IMR-90 (cell line): ENCODE measurements around the gene GGN. TPM values are rescaled to one million over a fixed set of nuclear protein-coding genes. Genes with fewer than 3 reads are reported as not detected.

Experiments used
- ATAC-seq: fragments of 200-7000 bp; cut with Tn5 transposase; 2 replicates; pipeline ENCODE4 v1.9.1; 2020; ENCODE audit warnings: low read depth, mild to moderate bottlenecking, moderate library complexity
- BruUV-seq: library from RNA; stranded (reverse); fragments of 400-500 nt; replicated peaks from 2 replicates; lab custom pipeline; 2021; lab: Mats Ljungman, UMichigan
- CTCF ChIA-PET: fragments of 300-600 bp; formaldehyde crosslinking; extraction: SDS; loops from one replicate; lab custom pipeline; 2021; ENCODE audit warnings: antibody characterized with exemption; lab: Yijun Ruan, JAX
- POLR2A ChIA-PET: fragments of 300-600 bp; sonication (Branson Sonifier 250); formaldehyde crosslinking; loops from one replicate; lab custom pipeline; 2022; ENCODE audit warnings: antibody characterized with exemption; ENCODE audit not compliant: unreplicated experiment; lab: Charles Lee
- DNase-seq: peaks from one replicate; pipeline ENCODE4 v3.0.0; 2013
- H2AFZ ChIP-seq: replicated peaks from 2 replicates; pipeline ENCODE3; 2013; ENCODE audit warnings: low read length, mild to moderate bottlenecking; ENCODE audit not compliant: poor library complexity
- H2AK5ac ChIP-seq: 2 replicates; pipeline ENCODE4 v1.6.1; 2013; ENCODE audit warnings: low read depth, low read length, inconsistent platforms
- H2AK9ac ChIP-seq: replicated peaks from 2 replicates; pipeline ENCODE3; 2013; ENCODE audit warnings: mild to moderate bottlenecking, low read depth, low read length, moderate library complexity; ENCODE audit not compliant: poor library complexity
- H2BK120ac ChIP-seq: 2 replicates; pipeline ENCODE4 v1.6.1; 2013; ENCODE audit warnings: low read depth, low read length, inconsistent platforms
- H2BK15ac ChIP-seq: 3 replicates; pipeline ENCODE4 v1.6.1; 2013; ENCODE audit warnings: low read depth, low read length, inconsistent platforms
- H2BK20ac ChIP-seq: 2 replicates; pipeline ENCODE4 v1.6.1; 2013; ENCODE audit warnings: low read depth, mild to moderate bottlenecking, inconsistent platforms, low read length, moderate library complexity
- H2BK5ac ChIP-seq: 2 replicates; pipeline ENCODE4 v1.6.1; 2013; ENCODE audit warnings: mild to moderate bottlenecking, low read depth, low read length, inconsistent platforms; ENCODE audit not compliant: poor library complexity, severe bottlenecking
- H3K14ac ChIP-seq: replicated peaks from 2 replicates; pipeline ENCODE4 v1.6.1; 2013; ENCODE audit warnings: low read depth, low read length, inconsistent platforms
- H3K18ac ChIP-seq: 2 replicates; pipeline ENCODE4 v1.6.1; 2013; ENCODE audit warnings: low read depth, low read length, control low read depth
- H3K23ac ChIP-seq: 2 replicates; pipeline ENCODE4 v1.6.1; 2013; ENCODE audit warnings: low read depth, low read length, inconsistent platforms
- H3K27ac ChIP-seq: 2 replicates; pipeline ENCODE4 v1.5.1; 2013; ENCODE audit warnings: mild to moderate bottlenecking, control low read depth, low read length; ENCODE audit not compliant: insufficient read depth
- H3K27me3 ChIP-seq: 2 replicates; pipeline ENCODE4 v1.6.1; 2013; ENCODE audit warnings: low read length; ENCODE audit not compliant: control insufficient read depth, insufficient read depth
- H3K36me3 ChIP-seq: 2 replicates; pipeline ENCODE4 v1.6.1; 2013; ENCODE audit warnings: low read length, mixed read lengths; ENCODE audit not compliant: control insufficient read depth, insufficient read depth
- H3K4ac ChIP-seq: 2 replicates; pipeline ENCODE4 v1.6.1; 2013; ENCODE audit warnings: low read depth, low read length, inconsistent platforms
- H3K4me1 ChIP-seq: 2 replicates; pipeline ENCODE4 v1.6.1; 2013; ENCODE audit warnings: low read length, mixed read lengths; ENCODE audit not compliant: control insufficient read depth, insufficient read depth
- H3K4me2 ChIP-seq: 2 replicates; pipeline ENCODE4 v1.6.1; 2013; ENCODE audit warnings: low read depth, mild to moderate bottlenecking, control low read depth, low read length, moderate library complexity
- H3K4me3 ChIP-seq: 2 replicates; pipeline ENCODE4 v1.5.1; 2013; ENCODE audit warnings: low read depth, mild to moderate bottlenecking, control low read depth, low read length, moderate library complexity; ENCODE audit not compliant: insufficient read depth
- H3K56ac ChIP-seq: 2 replicates; pipeline ENCODE4 v1.6.1; 2013; ENCODE audit warnings: low read length, inconsistent platforms; ENCODE audit not compliant: insufficient read depth; ENCODE audit errors: extremely low read depth
- H3K79me1 ChIP-seq, 2 experiments: 2 replicates each; pipeline ENCODE4 v1.6.1; 2013; ENCODE audit warnings: low read length in 2 of 2, inconsistent platforms in 1 of 2, low read depth in 1 of 2
- H3K9ac ChIP-seq: 2 replicates; pipeline ENCODE4 v1.6.1; 2013; ENCODE audit warnings: low read depth, low read length, control low read depth
- H3K9me1 ChIP-seq: 2 replicates; pipeline ENCODE4 v1.6.1; 2013; ENCODE audit warnings: low read length, inconsistent platforms; ENCODE audit not compliant: insufficient read depth
- H3K9me3 ChIP-seq: 2 replicates; pipeline ENCODE4 v1.6.1; 2013; ENCODE audit warnings: low read length; ENCODE audit not compliant: control insufficient read depth, insufficient read depth
- H4K20me1 ChIP-seq: 2 replicates; pipeline ENCODE4 v1.6.1; 2013; ENCODE audit warnings: low read length, inconsistent platforms; ENCODE audit not compliant: insufficient read depth
- H4K5ac ChIP-seq: 2 replicates; pipeline ENCODE4 v1.6.1; 2013; ENCODE audit warnings: mild to moderate bottlenecking, low read depth, low read length, control low read depth
- H4K8ac ChIP-seq, 2 experiments: 2 replicates each; pipeline ENCODE4 v1.6.1; 2013; ENCODE audit warnings: low read depth in 2 of 2, low read length in 2 of 2, control low read depth in 1 of 2, inconsistent platforms in 1 of 2
- H4K91ac ChIP-seq: 2 replicates; pipeline ENCODE4 v1.6.1; 2013; ENCODE audit warnings: low read depth, low read length, inconsistent platforms; ENCODE audit not compliant: insufficient read depth
- BHLHE40 ChIP-seq: fragments of 150-350 bp; IDR thresholded peaks from 2 replicates; pipeline ENCODE4 v1.6.1; 2016; ENCODE audit warnings: mild to moderate bottlenecking, low read depth, low read length
- CHD1 ChIP-seq: IDR thresholded peaks from 2 replicates; pipeline ENCODE4 v1.6.1; 2012; ENCODE audit warnings: low read depth, low read length, improper control_type of control experiment
- FOS ChIP-seq: fragments of 150-350 bp; IDR thresholded peaks from 2 replicates; pipeline ENCODE4 v1.6.1; 2016; ENCODE audit warnings: low read depth, low read length
- MXI1 ChIP-seq: IDR thresholded peaks from 2 replicates; pipeline ENCODE4 v1.6.1; 2012; ENCODE audit warnings: low read depth, mild to moderate bottlenecking, low read length, moderate library complexity, borderline replicate concordance
- NFE2L2 ChIP-seq: fragments of 150-350 bp; IDR thresholded peaks from 2 replicates; pipeline ENCODE4 v1.6.1; 2016; ENCODE audit warnings: low read depth, mild to moderate bottlenecking, low read length
- RAD21 ChIP-seq: IDR thresholded peaks from 2 replicates; pipeline ENCODE4 v1.6.1; 2012; ENCODE audit warnings: low read length, improper control_type of control experiment
- RFX5 ChIP-seq: IDR thresholded peaks from 2 replicates; pipeline ENCODE4 v1.8.0; 2012; ENCODE audit warnings: low read depth, mild to moderate bottlenecking, low read length, moderate library complexity
- SMC3 ChIP-seq: fragments of 150-350 bp; IDR thresholded peaks from 2 replicates; pipeline ENCODE4 v1.6.1; 2016; ENCODE audit warnings: low read depth, mild to moderate bottlenecking, antibody characterized with exemption, low read length, moderate library complexity
- USF2 ChIP-seq: fragments of 150-350 bp; IDR thresholded peaks from 2 replicates; pipeline ENCODE4 v1.6.1; 2017; ENCODE audit warnings: mild to moderate bottlenecking, antibody characterized with exemption, low read length, low read depth
- WGBS, 2 experiments: methylation state at CpG; one replicate each; pipeline versions ENCODE4 v1.1.5 to v1.1.7; 2013; ENCODE audit warnings: missing lambda C conversion rate in 2 of 2; ENCODE audit not compliant: insufficient read length in 1 of 2; ENCODE audit errors: extremely low coverage in 2 of 2; 5-methylcytosine and 5-hydroxymethylcytosine counted together
- dilution Hi-C: fragments of 300-500 bp; cut with HindIII; formaldehyde crosslinking; loops from one replicate; pipeline ENCODE4 v1.14.3; 2018; ENCODE audit warnings: low sequenced_read_pairs; ENCODE audit not compliant: unreplicated experiment
- in situ Hi-C: fragments of 300-500 bp; cut with MboI; formaldehyde crosslinking; loops from 3 replicates; pipeline ENCODE4 v1.14.3; 2019; ENCODE audit warnings: low sequenced_read_pairs, inconsistent platforms, mixed read lengths
- intact Hi-C: fragments of 100-400 bp; cut with micrococcal nuclease; formaldehyde crosslinking; loops from 2 replicates; pipeline ENCODE4 v1.10.0; 2022
- polyA plus RNA-seq, 3 experiments: library from polyadenylated mRNA; depleted of rRNA; stranded (reverse); fragments of >200 nt; gene quantifications; 2 replicates each; pipeline ENCODE4 v1.2.3, GENCODE V29; 2012; ENCODE audit warnings: low replicate concordance in 1 of 3
- total RNA-seq: library from RNA; depleted of rRNA; stranded (reverse); fragments of >200 nt; gene quantifications from 2 replicates; pipeline ENCODE4 v1.2.3, GENCODE V29; 2012

Gene GGN
- total and polyA plus RNA-seq, 2 of the 4 experiments (the other 2 are of a cell fraction): under 0.01 to 0.65 TPM

DNA sequence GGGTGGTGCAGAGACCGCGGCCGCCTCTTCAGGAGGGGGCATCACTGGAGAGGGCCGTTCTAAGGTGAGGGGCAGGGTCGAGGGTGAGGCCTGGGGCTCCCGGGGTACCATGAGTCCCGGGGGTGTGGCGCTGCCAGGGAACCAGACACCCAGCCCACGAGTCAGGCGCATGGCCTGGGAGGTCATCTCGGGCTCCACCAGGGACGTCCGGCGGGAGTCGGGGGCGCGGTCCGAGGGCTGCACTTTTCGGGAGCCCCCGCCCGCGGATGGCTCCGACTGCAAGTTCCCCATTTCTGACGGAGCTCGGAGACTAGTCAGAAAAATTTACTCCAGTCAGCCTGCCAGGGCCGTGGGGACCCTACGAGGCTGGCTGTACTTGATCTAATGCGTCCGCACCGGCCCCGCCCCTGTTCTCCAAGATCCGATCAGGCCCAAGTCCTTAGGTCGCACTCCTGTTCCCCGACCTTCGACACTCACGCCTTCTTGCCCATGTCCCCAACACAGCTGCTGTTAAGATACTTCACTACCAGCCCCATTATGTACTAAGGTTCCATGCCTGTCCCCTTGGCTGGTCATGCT is 774 bp downstream of the GGN start:
- peaks cover 7% of the 10 kb centered on the region for H3K9me1 ChIP-seq
- no peak overlapping the region for H2BK20ac ChIP-seq
- 33% methylated on average over 31 of the region's 36 CpGs; no CpG with 5 or more reads in 1 of the 2 experiments for WGBS, 2 experiments
- H2BK120ac ChIP-seq: no peak overlapping the region
- H4K5ac ChIP-seq: no peak overlapping the region
- peak overlapping the region; percentile 67 for H3K4me3 ChIP-seq
- in situ Hi-C loops: no loop called here
- H2AFZ ChIP-seq: peak overlapping the region; percentile 90
- BruUV-seq: no TSS peak
- H4K91ac ChIP-seq: no peak overlapping the region
- H2AK5ac ChIP-seq: peak overlapping the region; percentile 91
- TF ChIP-seq BHLHE40: no peak
- TF ChIP-seq FOS: no peak
- TF ChIP-seq RAD21: no peak
- no peak for TF ChIP-seq MXI1
- no peak for TF ChIP-seq SMC3
- no peak for TF ChIP-seq USF2
- TF ChIP-seq CHD1: no peak
- no peak for TF ChIP-seq NFE2L2
- no peak for TF ChIP-seq RFX5
- no peaks in the 10 kb centered on the region for H3K27me3 ChIP-seq
- H3K9me3 ChIP-seq: no peaks in the 10 kb centered on the region
- intact Hi-C loops: loop anchor here (5.0 kb wide), 1 partner anchor 155 kb away; no protein-coding TSS in a partner anchor
- H2AK9ac ChIP-seq: peak overlapping the region; percentile 86
- 0 out of 2 replicates have a peak overlapping the region, but pooled peaks have one; percentile 8 for H3K23ac ChIP-seq
- POLR2A ChIA-PET: interaction anchor here (1.2 to 2.4 kb wide), 2 partner anchors 11 to 13 kb away, joined by 3 to 12 read pairs; partner anchors contain the start of gene PSMD8
- no peak overlapping the region for H3K9ac ChIP-seq
- H3K27ac ChIP-seq: peak overlapping the region; percentile 68
- H4K20me1 ChIP-seq: peaks cover 8% of the 10 kb centered on the region
- peak overlapping the region in 1 of 2 experiments; percentile 41; a peak in 1 of 4 replicates for H4K8ac ChIP-seq
- peak overlapping the region; percentile 65 for H3K4me2 ChIP-seq
- H3K79me1 ChIP-seq: peaks cover 7 to 54% of the 10 kb centered on the region in 2 experiments; a peak in 3 of 4 replicates
- H3K56ac ChIP-seq: no peak overlapping the region
- CTCF ChIA-PET: interaction anchor here (0.7 to 1.5 kb wide), 3 partner anchors 11 to 16 kb away, joined by 3 to 6 read pairs (median 4); partner anchors contain the start of genes FAM98C and PSMD8
- H2BK5ac ChIP-seq: no peak overlapping the region
- H3K14ac ChIP-seq: no peak overlapping the region; the same call in 1 of the 2 replicates
- DNase-seq (no peak), ATAC-seq (no peak)
- dilution Hi-C loops: no loop called here
- peaks cover 2% of the 10 kb centered on the region for H3K4me1 ChIP-seq
- H3K18ac ChIP-seq: no peak overlapping the region
- H3K36me3 ChIP-seq: peaks cover 27% of the 10 kb centered on the region
- no peak overlapping the region; the same call in 2 of the 3 replicates for H2BK15ac ChIP-seq
- no peak overlapping the region; the same call in 1 of the 2 replicates for H3K4ac ChIP-seq
